HUES48 (cell line): Measurements from ENCODE around the gene DLX3.

ENCODE experiments used
- H3K27ac ChIP-seq: one replicate; pipeline ENCODE4 v1.7.0; 2013; ENCODE audit warnings: low read depth, low read length, inconsistent platforms
- H3K27me3 ChIP-seq: 2 replicates; pipeline ENCODE4 v1.6.1; 2013; ENCODE audit warnings: mild to moderate bottlenecking, low read length; ENCODE audit not compliant: control insufficient read depth, insufficient read depth
- H3K36me3 ChIP-seq: 2 replicates; pipeline ENCODE4 v1.6.1; 2013; ENCODE audit warnings: low read length; ENCODE audit not compliant: control insufficient read depth, insufficient read depth
- H3K4me1 ChIP-seq: 2 replicates; pipeline ENCODE4 v1.6.1; 2013; ENCODE audit warnings: mild to moderate bottlenecking, low read length; ENCODE audit not compliant: control insufficient read depth, insufficient read depth
- H3K4me3 ChIP-seq: 2 replicates; pipeline ENCODE4 v1.5.1; 2013; ENCODE audit warnings: mild to moderate bottlenecking, low read depth, low read length
- H3K9ac ChIP-seq: 2 replicates; pipeline ENCODE4 v1.6.1; 2013; ENCODE audit warnings: mild to moderate bottlenecking, low read depth, low read length, moderate library complexity
- H3K9me3 ChIP-seq: 2 replicates; pipeline ENCODE4 v1.6.1; 2013; ENCODE audit warnings: low read length; ENCODE audit not compliant: control insufficient read depth, insufficient read depth

DLX3 gene

DNA sequence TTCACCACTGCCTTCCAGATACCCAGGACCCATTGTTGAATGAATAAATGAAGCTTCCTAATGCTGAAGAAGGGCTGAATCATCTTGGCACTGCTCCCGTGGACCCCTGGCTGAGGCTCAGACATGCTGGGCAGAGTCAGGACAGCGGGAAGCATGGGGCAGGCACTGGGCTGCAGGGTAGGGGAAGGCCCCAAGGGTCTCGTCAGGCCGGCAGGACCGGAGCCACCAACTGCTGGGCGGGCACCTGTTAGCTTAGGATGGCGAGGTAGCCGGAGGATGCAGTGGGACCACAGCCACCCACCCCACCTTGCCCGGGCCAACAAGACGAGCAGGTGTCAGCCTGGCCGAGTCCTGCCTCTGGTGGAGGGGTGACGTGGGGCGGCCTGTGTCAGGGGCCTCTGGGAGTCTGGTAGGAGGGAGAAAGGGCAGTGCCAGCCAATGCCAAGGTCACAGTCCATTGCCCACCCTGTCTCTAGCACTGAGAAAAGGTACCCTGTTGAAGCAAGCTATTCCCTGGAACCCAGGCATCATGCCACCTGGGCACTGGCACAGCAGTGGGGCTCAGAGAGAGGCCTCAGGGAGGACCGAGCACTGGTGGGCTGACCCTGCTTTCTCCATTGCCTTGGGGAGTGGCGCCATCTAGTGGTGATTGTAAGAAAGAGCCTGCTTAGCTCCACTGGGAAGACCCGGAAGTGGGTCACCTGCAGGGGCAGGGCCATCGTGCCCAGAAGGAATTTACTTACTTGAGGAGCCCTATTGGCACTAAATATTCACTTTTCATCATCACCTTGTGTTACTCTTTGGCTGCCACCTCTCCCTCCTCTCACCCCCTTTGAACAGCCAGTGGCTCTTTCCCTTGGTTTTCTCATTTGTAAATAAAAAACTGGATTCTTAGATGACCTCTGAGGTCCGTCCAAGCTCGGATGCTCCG is 3.0 kb upstream of the DLX3 start:
- H3K9ac ChIP-seq = no peak overlapping the region
- H3K27me3 ChIP-seq = peaks cover 86% of the 10 kb centered on the region
- peaks cover 10% of the 10 kb centered on the region; the same call in 1 of the 2 replicates for H3K4me1 ChIP-seq
- H3K4me3 ChIP-seq = no peak overlapping the region
- H3K9me3 ChIP-seq = no peaks in the 10 kb centered on the region
- no peaks in the 10 kb centered on the region for H3K36me3 ChIP-seq
- no peak overlapping the region for H3K27ac ChIP-seq

DNA sequence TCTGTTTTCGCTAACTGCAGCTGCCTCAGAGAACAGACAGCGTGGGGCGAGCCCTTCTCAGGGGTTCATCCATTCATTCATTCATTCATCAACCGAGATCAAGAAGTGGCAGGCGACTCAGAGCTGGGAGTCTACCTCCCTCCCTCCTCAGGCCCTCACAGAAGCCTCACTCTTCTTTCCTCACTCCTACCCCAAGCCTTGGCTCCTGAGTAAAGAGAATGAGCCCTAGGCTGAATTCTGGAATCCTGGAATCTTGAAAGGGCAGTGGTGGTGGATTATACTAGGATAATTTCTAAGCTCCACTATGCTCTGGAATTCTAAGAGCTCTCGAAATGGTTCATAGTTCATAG is 2.3 kb upstream of the DLX3 start:
- Histone ChIP-seq H3K4me3 (peak overlapping the region; percentile 58; the same call in 1 of the 2 replicates), H3K27me3 (peaks cover 90% of the 10 kb centered on the region), H3K4me1 (peaks cover 10% of the 10 kb centered on the region; the same call in 1 of the 2 replicates), H3K9ac (no peak overlapping the region), H3K27ac (no peak overlapping the region), H3K9me3 (no peaks in the 10 kb centered on the region), H3K36me3 (no peaks in the 10 kb centered on the region)

DNA sequence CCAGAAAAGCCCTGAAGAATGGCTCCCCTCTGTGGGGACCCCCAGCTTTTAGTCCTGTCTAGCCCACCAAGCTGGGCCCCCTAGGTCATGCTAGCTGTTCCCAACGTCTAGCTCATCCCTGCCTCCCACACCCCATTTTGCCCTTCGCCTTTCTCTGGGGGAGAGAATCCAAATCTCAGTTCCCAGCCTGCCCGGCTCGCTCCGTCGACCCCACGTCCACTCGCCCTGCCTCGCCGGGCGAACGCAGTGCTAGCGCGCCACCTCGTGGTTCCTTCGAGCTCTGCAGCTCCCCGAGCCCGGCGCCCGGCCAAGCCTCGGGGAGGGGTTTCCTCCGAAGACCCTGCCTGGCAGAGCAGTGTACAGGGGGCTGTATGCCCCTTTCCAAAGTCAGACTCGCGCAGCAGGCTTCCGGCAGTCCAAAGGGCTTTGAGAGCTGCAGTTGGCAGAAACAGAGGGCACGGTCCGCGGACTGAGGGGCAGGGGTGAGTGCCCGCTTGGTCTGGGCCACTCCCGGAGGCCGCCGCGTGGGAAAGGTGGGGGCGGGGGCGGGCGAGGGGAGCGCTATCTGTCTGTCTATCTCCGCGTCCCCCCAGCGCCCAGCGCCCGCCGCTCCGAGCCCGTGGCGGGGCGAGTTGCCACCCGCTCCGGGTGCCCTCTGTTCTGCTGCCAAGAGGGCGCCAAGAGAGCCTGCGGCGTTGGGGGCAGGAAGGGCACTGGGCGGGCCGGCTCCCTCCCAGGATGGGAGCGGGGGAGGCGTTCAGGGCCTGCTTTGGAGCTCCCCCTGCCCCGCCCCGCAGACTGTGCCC is 1.7 kb upstream of the DLX3 start:
- Histone ChIP-seq H3K4me3 (peak overlapping the region; percentile 58), H3K9me3 (no peaks in the 10 kb centered on the region), H3K4me1 (peaks cover 10% of the 10 kb centered on the region; the same call in 1 of the 2 replicates), H3K27me3 (peaks cover 91% of the 10 kb centered on the region), H3K27ac (no peak overlapping the region), H3K9ac (no peak overlapping the region), H3K36me3 (no peaks in the 10 kb centered on the region)

DNA sequence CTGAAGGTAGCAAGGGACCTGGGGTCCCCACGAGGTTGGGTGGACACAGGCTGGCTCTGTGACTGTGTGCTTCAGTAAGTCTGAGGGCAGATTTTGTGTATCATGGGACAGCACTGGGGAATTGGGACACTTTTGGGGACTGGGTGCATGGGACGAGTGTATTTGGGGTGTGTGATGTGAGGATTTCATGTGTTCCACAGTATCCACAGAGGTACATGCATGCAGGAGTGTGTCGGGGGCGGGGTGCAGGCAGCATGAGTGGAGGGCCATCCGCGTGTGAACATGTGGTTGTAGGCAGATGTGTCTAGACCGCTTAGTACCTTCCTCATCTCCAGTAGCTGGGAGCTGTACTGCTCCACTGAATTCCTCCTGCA is 1.1 kb upstream of the DLX3 start:
- no peak overlapping the region for H3K27ac ChIP-seq
- no peaks in the 10 kb centered on the region for H3K9me3 ChIP-seq
- no peak overlapping the region for H3K4me3 ChIP-seq
- no peaks in the 10 kb centered on the region for H3K36me3 ChIP-seq
- H3K4me1 ChIP-seq = peaks cover 10% of the 10 kb centered on the region; the same call in 1 of the 2 replicates
- H3K27me3 ChIP-seq = peaks cover 91% of the 10 kb centered on the region
- H3K9ac ChIP-seq = no peak overlapping the region

DNA sequence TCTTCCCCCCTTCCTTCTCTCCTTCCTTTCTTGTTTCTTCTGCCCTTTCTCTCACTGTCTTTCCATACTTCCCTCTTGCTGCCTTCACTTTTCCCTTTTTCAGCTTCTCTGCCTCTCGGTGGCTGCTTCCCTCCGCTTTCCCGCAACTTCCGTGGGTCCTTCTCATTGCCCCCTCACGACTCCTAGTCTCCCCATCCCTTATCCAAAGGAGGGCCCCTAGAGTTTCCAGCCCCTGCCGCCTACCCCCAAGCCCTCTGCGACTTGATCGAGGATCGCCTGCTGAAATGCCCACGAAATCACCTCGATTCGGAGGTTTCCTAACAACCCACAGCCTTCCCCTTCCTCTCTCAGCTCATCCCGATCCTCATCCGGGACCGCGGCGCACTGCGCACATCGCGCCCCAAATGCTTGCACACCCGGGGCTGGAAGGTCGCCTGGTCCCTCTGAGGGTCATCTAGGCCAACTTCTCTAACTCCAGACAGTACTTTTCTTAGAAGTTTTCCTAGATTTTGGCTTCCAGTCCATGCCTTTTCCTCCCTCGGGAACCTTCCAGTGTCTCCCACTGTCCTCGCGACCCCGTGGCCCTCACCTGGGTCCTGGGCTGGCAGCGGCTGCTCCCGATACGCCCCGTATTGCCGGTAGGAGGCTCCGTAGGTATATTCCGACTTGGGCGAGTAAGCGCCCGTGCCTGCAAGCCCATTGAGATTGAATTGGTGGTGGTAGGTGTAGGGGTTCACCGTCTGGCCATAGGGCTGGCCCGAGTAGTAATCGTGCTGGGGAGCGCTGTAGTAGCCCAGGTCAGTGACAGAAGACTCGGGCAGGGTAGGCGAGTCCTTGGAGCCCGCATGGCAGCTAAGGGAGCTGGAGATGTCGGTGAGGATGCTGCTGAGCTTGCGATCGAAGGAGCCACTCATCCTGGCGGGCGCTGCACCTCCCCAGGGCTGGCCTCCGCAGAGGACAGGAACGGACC is 654 bp downstream of the DLX3 start:
- Histone ChIP-seq H3K27me3 (peaks cover 92% of the 10 kb centered on the region), H3K27ac (no peak overlapping the region)

DNA sequence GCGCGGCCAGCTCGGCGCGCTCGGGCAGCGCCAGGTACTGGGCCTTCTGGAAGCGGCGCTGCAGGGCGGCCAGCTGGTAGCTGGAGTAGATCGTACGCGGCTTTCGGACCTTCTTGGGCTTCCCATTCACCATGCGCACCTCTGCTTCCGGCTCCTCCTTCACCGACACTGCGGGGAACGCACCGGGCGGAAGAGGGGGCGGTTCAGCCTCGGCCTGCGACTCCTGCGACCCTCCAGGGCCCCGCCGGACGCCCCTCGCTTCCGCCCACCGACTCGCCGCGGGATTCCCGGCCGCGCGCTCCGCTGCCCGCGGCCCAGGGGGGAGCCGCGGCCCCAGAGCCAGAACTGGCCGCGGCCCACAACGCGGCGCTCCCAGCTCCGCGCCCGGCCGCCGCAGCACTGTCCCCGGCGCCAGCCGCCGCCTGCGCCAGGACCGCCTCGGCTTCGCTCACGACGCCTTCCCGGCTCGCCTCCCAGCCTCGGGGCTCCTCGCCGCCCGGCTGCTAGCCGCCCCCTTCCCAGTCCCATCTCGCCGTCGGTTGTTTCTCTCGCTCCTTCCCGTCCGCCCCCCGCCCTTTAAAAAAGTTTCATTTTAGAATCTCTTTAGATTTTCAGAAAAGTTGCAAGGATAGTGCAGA is 1.5 kb downstream of the DLX3 start:
- Histone ChIP-seq H3K27ac (no peak overlapping the region), H3K9me3 (no peaks in the 10 kb centered on the region), H3K9ac (no peak overlapping the region), H3K4me1 (peaks cover 9% of the 10 kb centered on the region; the same call in 1 of the 2 replicates), H3K36me3 (no peaks in the 10 kb centered on the region), H3K27me3 (peaks cover 96% of the 10 kb centered on the region), H3K4me3 (peak overlapping the region; percentile 53)

More for the DNA sequence above, 654 bp downstream of the DLX3 start:
- no peak overlapping the region for H3K9ac ChIP-seq
- H3K9me3 ChIP-seq = no peaks in the 10 kb centered on the region
- peaks cover 10% of the 10 kb centered on the region; the same call in 1 of the 2 replicates for H3K4me1 ChIP-seq
- H3K36me3 ChIP-seq = no peaks in the 10 kb centered on the region
- peak overlapping the region; percentile 53 for H3K4me3 ChIP-seq

DNA sequence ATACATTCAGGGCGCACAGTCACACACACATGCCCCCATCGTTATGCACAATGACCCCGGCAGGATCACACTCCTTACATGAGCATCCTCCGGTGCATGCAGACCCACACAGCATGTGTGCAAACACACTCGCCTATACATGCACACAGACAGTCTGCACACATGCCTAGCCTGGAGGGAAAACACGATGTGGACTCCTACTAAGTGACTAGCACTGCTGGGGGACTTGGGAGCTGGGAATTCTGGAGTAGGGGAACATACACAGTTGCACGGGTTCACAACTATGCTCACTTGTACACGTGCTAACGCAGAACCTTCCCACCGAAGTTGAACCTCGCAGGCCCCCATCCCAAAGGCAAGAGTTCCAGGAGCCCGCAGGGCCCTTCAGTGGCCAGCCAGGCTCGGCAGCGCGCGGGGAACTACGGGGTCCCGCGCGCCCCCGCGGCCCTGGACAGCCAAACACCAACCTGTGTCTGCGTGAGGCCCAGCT is 2.0 kb downstream of the DLX3 start:
- Histone ChIP-seq H3K36me3 (no peaks in the 10 kb centered on the region), H3K4me1 (peaks cover 10% of the 10 kb centered on the region; the same call in 1 of the 2 replicates), H3K27ac (no peak overlapping the region), H3K4me3 (peak overlapping the region; percentile 53), H3K27me3 (peaks cover 99% of the 10 kb centered on the region), H3K9ac (no peak overlapping the region), H3K9me3 (no peaks in the 10 kb centered on the region)

DNA sequence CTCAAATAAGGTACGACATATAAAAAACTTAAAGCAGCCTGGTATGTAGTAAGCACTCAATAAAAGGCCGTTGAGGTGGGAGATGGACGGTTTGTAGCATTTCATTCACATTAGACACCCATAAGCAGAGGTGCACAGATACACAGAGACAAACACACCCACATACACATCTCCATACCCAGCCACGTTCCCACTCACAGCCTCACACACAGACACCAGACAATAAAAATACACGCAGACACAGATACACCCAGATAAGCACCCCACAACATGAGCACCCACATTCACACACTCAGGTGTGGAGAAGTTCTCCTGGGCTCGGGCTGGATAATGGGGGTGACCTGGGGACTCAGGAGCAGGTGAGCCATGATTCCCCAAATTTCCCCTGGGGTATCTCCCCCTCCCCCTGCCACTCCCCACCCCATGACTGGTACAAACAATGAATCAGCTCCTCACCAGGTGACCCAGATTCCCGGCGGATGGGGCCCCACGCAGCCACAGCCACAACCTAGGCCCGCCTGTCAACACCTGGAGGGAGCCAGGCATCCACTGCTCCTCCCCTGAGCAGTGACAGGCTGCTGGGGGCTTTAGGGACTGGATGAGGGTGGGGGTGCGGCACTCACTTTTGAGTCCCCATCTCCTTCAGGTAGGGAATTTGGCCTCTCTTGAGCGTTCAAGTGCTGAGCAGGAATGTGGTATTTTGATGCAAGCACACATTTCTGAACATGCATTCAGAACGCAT is 2.7 kb downstream of the DLX3 start:
- no peak overlapping the region for H3K9ac ChIP-seq
- H3K4me3 ChIP-seq = no peak overlapping the region
- no peaks in the 10 kb centered on the region for H3K36me3 ChIP-seq
- no peaks in the 10 kb centered on the region for H3K9me3 ChIP-seq
- H3K27ac ChIP-seq = no peak overlapping the region
- H3K4me1 ChIP-seq = peaks cover 15% of the 10 kb centered on the region; the same call in 1 of the 2 replicates
- peaks cover 99% of the 10 kb centered on the region for H3K27me3 ChIP-seq

DNA sequence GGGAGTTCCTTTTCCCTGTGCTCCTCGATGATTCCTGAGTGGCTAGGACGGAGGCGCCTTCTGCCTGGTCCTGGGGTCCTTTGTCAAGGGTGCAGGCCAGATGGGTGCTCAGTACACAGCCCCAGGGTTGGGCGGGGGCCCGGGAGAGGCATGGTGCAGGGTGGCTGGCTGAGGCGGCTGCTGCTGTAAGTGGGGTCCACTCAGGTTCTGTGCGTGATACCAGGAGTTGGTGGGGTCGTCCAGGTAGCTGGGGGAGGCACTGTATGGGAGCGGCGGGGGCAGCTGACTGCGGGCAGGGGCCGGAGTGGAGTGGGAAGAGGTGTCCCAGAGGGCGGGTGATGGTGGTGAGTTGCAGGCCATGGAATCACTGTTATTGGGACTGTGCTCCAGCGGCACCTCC is 3.6 kb downstream of the DLX3 start:
- Histone ChIP-seq H3K27ac (no peak overlapping the region), H3K4me1 (peaks cover 15% of the 10 kb centered on the region; the same call in 1 of the 2 replicates), H3K9me3 (no peaks in the 10 kb centered on the region), H3K4me3 (no peak overlapping the region), H3K9ac (no peak overlapping the region), H3K36me3 (no peaks in the 10 kb centered on the region), H3K27me3 (peaks cover 100% of the 10 kb centered on the region)
